Measurements from ENCODE around the gene HSPB1.
"Not testable (repeated sequence)": the region's sequence is repeated elsewhere in the genome, so short reads cannot be mapped to it uniquely, and the experiment has no call there.

The HSPB1 gene

GRCh38 chr7:76302347-76303201 lies at the start of gene HSPB1:
Gene HSPB1, plus strand, starts transcription at chr7:76302673. Its CDS starts 40 bp downstream, at chr7:76302713.
- DNase-seq (ENCODE audit: low spot score) = peak; percentile 89

GRCh38 chr7:76254781-76255180 lies 47.7 kb upstream of the HSPB1 start:
- no peak for DNase-seq (ENCODE audit: low spot score)

GRCh38 chr7:76257973-76258372 lies 44.5 kb upstream of the HSPB1 start:
- no peak for DNase-seq (ENCODE audit: low spot score)

GRCh38 chr7:76259124-76260093 lies 43.1 kb upstream of the HSPB1 start:
- DNase-seq (ENCODE audit: low spot score) = no peak

- no peak for DNase-seq (ENCODE audit: low spot score)
Measured at GRCh38 chr7:76260171-76260703, 42.2 kb upstream of the HSPB1 start.

GRCh38 chr7:76261329-76261728 lies 41.1 kb upstream of the HSPB1 start:
- no peak for DNase-seq (ENCODE audit: low spot score)

- DNase-seq (ENCODE audit: low spot score) = no peak
Measured at GRCh38 chr7:76261931-76262330, 40.5 kb upstream of the HSPB1 start.

- DNase-seq (ENCODE audit: low spot score) = peak; percentile 76
Measured at GRCh38 chr7:76262683-76263402, 39.6 kb upstream of the HSPB1 start.

- DNase-seq (ENCODE audit: low spot score) = no peak
Measured at GRCh38 chr7:76265299-76265698, 37.2 kb upstream of the HSPB1 start.

- DNase-seq (ENCODE audit: low spot score) = no peak
Measured at GRCh38 chr7:76267107-76267893, 35.2 kb upstream of the HSPB1 start.

GRCh38 chr7:76267894-76268183 lies 34.6 kb upstream of the HSPB1 start:
- no peak for DNase-seq (ENCODE audit: low spot score)

GRCh38 chr7:76268376-76268775 lies 34.1 kb upstream of the HSPB1 start:
- no peak for DNase-seq (ENCODE audit: low spot score)

GRCh38 chr7:76269895-76270294 lies 32.6 kb upstream of the HSPB1 start:
- DNase-seq (ENCODE audit: low spot score) = no peak

- DNase-seq (ENCODE audit: low spot score) = not testable (repeated sequence)
Measured at GRCh38 chr7:76271384-76271783, 31.1 kb upstream of the HSPB1 start.

GRCh38 chr7:76272142-76272541 lies 30.3 kb upstream of the HSPB1 start:
- no peak for DNase-seq (ENCODE audit: low spot score)

GRCh38 chr7:76272851-76273497 lies 29.5 kb upstream of the HSPB1 start:
- no peak for DNase-seq (ENCODE audit: low spot score)

GRCh38 chr7:76273503-76273902 lies 29.0 kb upstream of the HSPB1 start:
- DNase-seq (ENCODE audit: low spot score) = no peak

GRCh38 chr7:76278540-76278939 lies 23.9 kb upstream of the HSPB1 start:
- no peak for DNase-seq (ENCODE audit: low spot score)

- DNase-seq (ENCODE audit: low spot score) = no peak
Measured at GRCh38 chr7:76280408-76280807, 22.1 kb upstream of the HSPB1 start.

GRCh38 chr7:76281006-76281705 lies 21.3 kb upstream of the HSPB1 start:
- no peak for DNase-seq (ENCODE audit: low spot score)
